HG03039 (cell line): ENCODE results near the gene IP6K2.
"Not testable (repeated sequence)": the region's sequence is repeated elsewhere in the genome, so short reads cannot be mapped to it uniquely, and the experiment has no call there.

ENCODE experiments used
- ATAC-seq: cut with Tn5 transposase; IDR thresholded peaks from one replicate; pipeline ENCODE4 v1.9.1; 2021; ENCODE audit warnings: mild to moderate bottlenecking, moderate library complexity; ENCODE audit not compliant: unreplicated experiment

IP6K2 gene

GRCh38 chr3:48716982-48717746 lies at the start of gene IP6K2:
Gene IP6K2 (minus strand): TSS chr3:48717221. CDS start chr3:48695291, 21,930 bp downstream.
- ATAC-seq, result peak; percentile 95

GRCh38 chr3:48765376-48765775 lies 48.4 kb upstream of the IP6K2 start:
- ATAC-seq, result no peak

GRCh38 chr3:48762816-48763215 lies 45.8 kb upstream of the IP6K2 start:
- no peak for ATAC-seq

- not testable (repeated sequence) for ATAC-seq
These were observed 43.0 kb upstream of the IP6K2 start for GRCh38 chr3:48759991-48760540.

- ATAC-seq, result not testable (repeated sequence)
These were observed 42.5 kb upstream of the IP6K2 start for GRCh38 chr3:48759531-48759930.

GRCh38 chr3:48759071-48759470 lies 42.0 kb upstream of the IP6K2 start:
- ATAC-seq, result no peak

- ATAC-seq, result no peak
These were observed 39.6 kb upstream of the IP6K2 start for GRCh38 chr3:48756640-48757039.

GRCh38 chr3:48750856-48751255 lies 33.8 kb upstream of the IP6K2 start:
- no peak for ATAC-seq

GRCh38 chr3:48748754-48749153 lies 31.7 kb upstream of the IP6K2 start:
- ATAC-seq, result no peak

- no peak for ATAC-seq
These were observed 30.7 kb upstream of the IP6K2 start for GRCh38 chr3:48747706-48748105.

- ATAC-seq, result no peak
These were observed 30.1 kb upstream of the IP6K2 start for GRCh38 chr3:48747015-48747615.

GRCh38 chr3:48743773-48744172 lies 26.8 kb upstream of the IP6K2 start:
- no peak for ATAC-seq

GRCh38 chr3:48741226-48741625 lies 24.2 kb upstream of the IP6K2 start:
- ATAC-seq, result not testable (repeated sequence)

GRCh38 chr3:48739955-48740823 lies 23.2 kb upstream of the IP6K2 start:
- ATAC-seq, result no peak

- no peak for ATAC-seq
These were observed 22.6 kb upstream of the IP6K2 start for GRCh38 chr3:48739617-48739954.

GRCh38 chr3:48738926-48739616 lies 22.1 kb upstream of the IP6K2 start:
- ATAC-seq, result no peak

- ATAC-seq, result no peak
These were observed 21.1 kb upstream of the IP6K2 start for GRCh38 chr3:48738144-48738536.

GRCh38 chr3:48735075-48735767 lies 18.2 kb upstream of the IP6K2 start:
- ATAC-seq, result not testable (repeated sequence)

GRCh38 chr3:48734541-48734940 lies 17.5 kb upstream of the IP6K2 start:
- ATAC-seq, result not testable (repeated sequence)
